Panc1 (cell line): ENCODE measurements around the gene ITGAD.

ENCODE experiments used
- POLR2AphosphoS5 ChIP-seq: IDR thresholded peaks from 2 replicates; pipeline ENCODE4 v1.6.1; 2012; ENCODE audit warnings: mild to moderate bottlenecking, low read depth, low read length, moderate library complexity
- SIN3A ChIP-seq: IDR thresholded peaks from 2 replicates; pipeline ENCODE4 v1.6.1; 2012; ENCODE audit warnings: low read depth, mild to moderate bottlenecking, low read length, moderate library complexity, borderline replicate concordance; ENCODE audit not compliant: insufficient read depth
- TCF7L2 ChIP-seq: IDR thresholded peaks from 2 replicates; pipeline ENCODE4 v1.6.1; 2011; ENCODE audit warnings: mild to moderate bottlenecking, low read depth, low read length, inconsistent platforms
- TF ChIP-seq, protein P1 (sequence below), 2 experiments: IDR thresholded peaks; 2 replicates each; pipeline ENCODE4 v1.6.1; 2011 to 2012; ENCODE audit warnings: low read depth in 2 of 2, control low read depth in 1 of 2, low read length in 1 of 2, mild to moderate bottlenecking in 1 of 2, moderate library complexity in 1 of 2; ENCODE audit not compliant: insufficient read depth in 1 of 2
- TF ChIP-seq, protein P2 (sequence below): fragments of 450-650 bp; IDR thresholded peaks from 2 replicates; pipeline ENCODE4 v1.5.1; 2017; ENCODE audit warnings: mild to moderate bottlenecking

DNA sequence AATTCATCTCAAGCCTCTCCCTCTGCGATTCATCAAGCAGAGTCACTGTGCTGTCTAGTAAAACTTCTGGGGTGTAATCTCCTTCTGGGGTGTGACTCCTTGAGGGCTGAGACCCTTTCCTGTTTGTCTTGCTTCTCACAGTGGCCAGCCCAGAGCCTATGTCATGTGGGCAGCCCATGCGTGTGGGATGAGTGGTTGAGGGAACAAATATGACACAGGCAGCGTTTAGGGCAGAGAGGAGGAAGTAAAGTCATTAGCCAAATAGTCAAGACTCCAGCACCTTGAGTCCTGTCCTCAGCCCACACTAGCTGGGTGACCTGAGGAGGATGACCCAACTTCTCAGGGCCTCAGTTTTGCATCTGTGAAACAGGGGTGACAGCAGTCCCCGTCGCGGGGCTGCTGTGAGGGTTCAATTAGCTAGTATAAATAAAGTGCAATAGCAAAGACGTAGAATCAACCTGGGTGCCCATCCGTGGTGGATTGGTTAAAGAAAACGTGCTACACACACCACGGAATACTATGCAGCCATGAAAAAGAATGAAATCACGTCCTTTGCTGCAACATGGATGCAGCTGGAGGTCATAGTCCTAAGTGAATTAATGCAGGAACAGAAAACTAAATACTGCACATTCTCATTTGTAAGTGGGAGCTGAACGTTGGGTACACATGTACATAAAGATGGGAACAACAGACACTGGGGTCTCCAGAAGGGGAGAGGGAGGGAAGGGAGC lies 42.7 kb upstream of the ITGAD start:
- TF ChIP-seq, protein P1, sequence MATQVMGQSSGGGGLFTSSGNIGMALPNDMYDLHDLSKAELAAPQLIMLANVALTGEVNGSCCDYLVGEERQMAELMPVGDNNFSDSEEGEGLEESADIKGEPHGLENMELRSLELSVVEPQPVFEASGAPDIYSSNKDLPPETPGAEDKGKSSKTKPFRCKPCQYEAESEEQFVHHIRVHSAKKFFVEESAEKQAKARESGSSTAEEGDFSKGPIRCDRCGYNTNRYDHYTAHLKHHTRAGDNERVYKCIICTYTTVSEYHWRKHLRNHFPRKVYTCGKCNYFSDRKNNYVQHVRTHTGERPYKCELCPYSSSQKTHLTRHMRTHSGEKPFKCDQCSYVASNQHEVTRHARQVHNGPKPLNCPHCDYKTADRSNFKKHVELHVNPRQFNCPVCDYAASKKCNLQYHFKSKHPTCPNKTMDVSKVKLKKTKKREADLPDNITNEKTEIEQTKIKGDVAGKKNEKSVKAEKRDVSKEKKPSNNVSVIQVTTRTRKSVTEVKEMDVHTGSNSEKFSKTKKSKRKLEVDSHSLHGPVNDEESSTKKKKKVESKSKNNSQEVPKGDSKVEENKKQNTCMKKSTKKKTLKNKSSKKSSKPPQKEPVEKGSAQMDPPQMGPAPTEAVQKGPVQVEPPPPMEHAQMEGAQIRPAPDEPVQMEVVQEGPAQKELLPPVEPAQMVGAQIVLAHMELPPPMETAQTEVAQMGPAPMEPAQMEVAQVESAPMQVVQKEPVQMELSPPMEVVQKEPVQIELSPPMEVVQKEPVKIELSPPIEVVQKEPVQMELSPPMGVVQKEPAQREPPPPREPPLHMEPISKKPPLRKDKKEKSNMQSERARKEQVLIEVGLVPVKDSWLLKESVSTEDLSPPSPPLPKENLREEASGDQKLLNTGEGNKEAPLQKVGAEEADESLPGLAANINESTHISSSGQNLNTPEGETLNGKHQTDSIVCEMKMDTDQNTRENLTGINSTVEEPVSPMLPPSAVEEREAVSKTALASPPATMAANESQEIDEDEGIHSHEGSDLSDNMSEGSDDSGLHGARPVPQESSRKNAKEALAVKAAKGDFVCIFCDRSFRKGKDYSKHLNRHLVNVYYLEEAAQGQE (IDR thresholded peaks at IDR 0.05; ENCODE audit: insufficient read depth in 1 of 2, low read depth in 2 of 2, low read length in 1 of 2), result no peak
- TF ChIP-seq, protein P2, sequence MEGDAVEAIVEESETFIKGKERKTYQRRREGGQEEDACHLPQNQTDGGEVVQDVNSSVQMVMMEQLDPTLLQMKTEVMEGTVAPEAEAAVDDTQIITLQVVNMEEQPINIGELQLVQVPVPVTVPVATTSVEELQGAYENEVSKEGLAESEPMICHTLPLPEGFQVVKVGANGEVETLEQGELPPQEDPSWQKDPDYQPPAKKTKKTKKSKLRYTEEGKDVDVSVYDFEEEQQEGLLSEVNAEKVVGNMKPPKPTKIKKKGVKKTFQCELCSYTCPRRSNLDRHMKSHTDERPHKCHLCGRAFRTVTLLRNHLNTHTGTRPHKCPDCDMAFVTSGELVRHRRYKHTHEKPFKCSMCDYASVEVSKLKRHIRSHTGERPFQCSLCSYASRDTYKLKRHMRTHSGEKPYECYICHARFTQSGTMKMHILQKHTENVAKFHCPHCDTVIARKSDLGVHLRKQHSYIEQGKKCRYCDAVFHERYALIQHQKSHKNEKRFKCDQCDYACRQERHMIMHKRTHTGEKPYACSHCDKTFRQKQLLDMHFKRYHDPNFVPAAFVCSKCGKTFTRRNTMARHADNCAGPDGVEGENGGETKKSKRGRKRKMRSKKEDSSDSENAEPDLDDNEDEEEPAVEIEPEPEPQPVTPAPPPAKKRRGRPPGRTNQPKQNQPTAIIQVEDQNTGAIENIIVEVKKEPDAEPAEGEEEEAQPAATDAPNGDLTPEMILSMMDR, result no peak
- TF ChIP-seq SIN3A (no peak), POLR2AphosphoS5 (no peak), TCF7L2 (no peak)
